OCI-LY1 (cell line): ENCODE measurements around the gene BPIFB4.

Experiments
- CTCF ChIP-seq: fragments of 200-600 bp; sonication (generic), shearing (Covaris generic); IDR thresholded peaks from 2 replicates; pipeline ENCODE4 v1.5.1; 2017; ENCODE audit warnings: mild to moderate bottlenecking, antibody characterized with exemption, low read length, moderate library complexity, mixed read lengths
- EZH2 ChIP-seq: fragments of 200-600 bp; sonication (generic), shearing (Covaris generic); IDR thresholded peaks from 2 replicates; pipeline ENCODE4 v1.8.0; 2017; ENCODE audit warnings: borderline replicate concordance, mixed run types, mild to moderate bottlenecking, antibody characterized with exemption, low read length, moderate library complexity, mixed read lengths

GRCh38 chr20:33042430-33042829 is 37.0 kb upstream of the BPIFB4 start:
- TF ChIP-seq CTCF (no peak), EZH2 (no peak)
